ENCODE data around the gene FMO4. TPM values are rescaled to one million over a fixed set of nuclear protein-coding genes. Genes with fewer than 3 reads are reported as not detected.
"Not testable (repeated sequence)": the region's sequence is repeated elsewhere in the genome, so short reads cannot be mapped to it uniquely, and the experiment has no call there.

FMO4 gene
- polyA plus RNA-seq, 3 donors from 2014 or later, result 2.6 to 4.1 (median 3.0) TPM

GRCh38 chr1:171379846-171380245, 65.9 kb downstream of the FMO4 start:
- DNase-seq, result no peak
- peaks cover 0 to 5% (median 2%) of the 10 kb centered on the region in 3 donors for H3K27me3 Mint-ChIP-seq (ENCODE audit: low read depth in 3 of 3)
- H3K27ac Mint-ChIP-seq, result no peak overlapping the region
- no peaks in the 10 kb centered on the region for H3K4me1 Mint-ChIP-seq
- peaks cover 0 to 6% (median 4%) of the 10 kb centered on the region in 6 donors for H3K9me3 Mint-ChIP-seq
- H3K4me3 Mint-ChIP-seq, result no peak overlapping the region
- peaks cover 0 to 3% (median 0%) of the 10 kb centered on the region in 3 donors for H3K36me3 Mint-ChIP-seq

- H3K9me3 Mint-ChIP-seq, result peaks cover 0 to 5% (median 3%) of the 10 kb centered on the region in 6 donors
- H3K36me3 Mint-ChIP-seq, result peaks cover 0 to 3% (median 0%) of the 10 kb centered on the region in 3 donors
- no peak for DNase-seq
- peaks cover 0 to 7% (median 2%) of the 10 kb centered on the region in 3 donors for H3K27me3 Mint-ChIP-seq (ENCODE audit: low read depth in 3 of 3)
- H3K27ac Mint-ChIP-seq, result no peak overlapping the region
- no peaks in the 10 kb centered on the region for H3K4me1 Mint-ChIP-seq
- H3K4me3 Mint-ChIP-seq, result no peak overlapping the region
Observed at GRCh38 chr1:171381866-171382210, 67.9 kb downstream of the FMO4 start.

- H3K4me1 Mint-ChIP-seq, result no peaks in the 10 kb centered on the region
- peaks cover 0 to 3% (median 0%) of the 10 kb centered on the region in 3 donors for H3K36me3 Mint-ChIP-seq
- DNase-seq, result no peak
- no peak overlapping the region for H3K4me3 Mint-ChIP-seq
- H3K9me3 Mint-ChIP-seq, result peaks cover 0 to 5% (median 3%) of the 10 kb centered on the region in 6 donors
- no peak overlapping the region for H3K27ac Mint-ChIP-seq
- H3K27me3 Mint-ChIP-seq (ENCODE audit: low read depth in 3 of 3), result peaks cover 4 to 7% (median 5%) of the 10 kb centered on the region in 3 donors
Observed at GRCh38 chr1:171384496-171384895, 70.5 kb downstream of the FMO4 start.

GRCh38 chr1:171389171-171389570, 75.2 kb downstream of the FMO4 start:
- DNase-seq, result no peak
- Mint-ChIP-seq H3K9me3 (no peaks in the 10 kb centered on the region), H3K27ac (no peak overlapping the region), H3K4me1 (no peaks in the 10 kb centered on the region), H3K36me3 (no peaks in the 10 kb centered on the region), H3K27me3 (ENCODE audit: low read depth in 3 of 3) (peaks cover 2 to 7% (median 5%) of the 10 kb centered on the region in 3 donors), H3K4me3 (no peak overlapping the region)

DNA sequence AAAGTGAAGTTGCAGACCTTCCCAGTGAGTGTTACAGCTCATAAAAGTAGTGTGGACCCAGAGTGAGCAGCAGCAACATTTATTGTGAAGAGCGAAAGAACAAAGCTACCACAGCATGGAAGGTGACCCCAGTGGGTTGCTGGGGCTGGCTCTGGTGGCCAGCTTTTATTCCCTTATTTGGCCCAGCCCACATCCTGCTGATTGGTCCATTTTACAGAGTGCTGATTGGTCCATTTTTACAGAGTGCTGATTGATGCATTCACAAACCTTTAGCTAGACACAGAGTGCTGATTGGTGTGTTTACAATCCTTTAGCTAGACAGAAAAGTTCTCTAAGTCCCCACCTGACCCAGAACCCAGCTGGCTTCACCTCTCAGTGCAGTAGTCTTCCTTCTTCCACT, 76.8 kb downstream of the FMO4 start:
- H3K27me3 Mint-ChIP-seq (ENCODE audit: low read depth in 3 of 3); H3K27ac Mint-ChIP-seq; H3K4me3 Mint-ChIP-seq; H3K9me3 Mint-ChIP-seq; H3K36me3 Mint-ChIP-seq; H3K4me1 Mint-ChIP-seq; DNase-seq: not testable (repeated sequence)

Other genes starting within 250 kb of the FMO4 start
- not detected for gene FMO3, start 223.3 kb upstream of the FMO4 start, polyA plus RNA-seq
- gene FMO2, start 128.9 kb upstream of the FMO4 start, polyA plus RNA-seq, result not detected
- not detected for gene FMO1, start 65.7 kb upstream of the FMO4 start, polyA plus RNA-seq
- gene PRRC2C, start 171.3 kb downstream of the FMO4 start, polyA plus RNA-seq, result 100 to 1,000 TPM in 1 of 3 donors, 10 to 100 TPM in 1, 1 to 10 TPM in 1; 7.9 to 109 (median 21.6) TPM

All from immature natural killer cell (primary cell).